HG03103 (cell line): Measurements from ENCODE around the gene UCP3.

Experiments used
- ATAC-seq: cut with Tn5 transposase; IDR thresholded peaks from one replicate; pipeline ENCODE4 v1.9.1; 2021; ENCODE audit warnings: low read depth; ENCODE audit not compliant: unreplicated experiment

UCP3 gene

DNA sequence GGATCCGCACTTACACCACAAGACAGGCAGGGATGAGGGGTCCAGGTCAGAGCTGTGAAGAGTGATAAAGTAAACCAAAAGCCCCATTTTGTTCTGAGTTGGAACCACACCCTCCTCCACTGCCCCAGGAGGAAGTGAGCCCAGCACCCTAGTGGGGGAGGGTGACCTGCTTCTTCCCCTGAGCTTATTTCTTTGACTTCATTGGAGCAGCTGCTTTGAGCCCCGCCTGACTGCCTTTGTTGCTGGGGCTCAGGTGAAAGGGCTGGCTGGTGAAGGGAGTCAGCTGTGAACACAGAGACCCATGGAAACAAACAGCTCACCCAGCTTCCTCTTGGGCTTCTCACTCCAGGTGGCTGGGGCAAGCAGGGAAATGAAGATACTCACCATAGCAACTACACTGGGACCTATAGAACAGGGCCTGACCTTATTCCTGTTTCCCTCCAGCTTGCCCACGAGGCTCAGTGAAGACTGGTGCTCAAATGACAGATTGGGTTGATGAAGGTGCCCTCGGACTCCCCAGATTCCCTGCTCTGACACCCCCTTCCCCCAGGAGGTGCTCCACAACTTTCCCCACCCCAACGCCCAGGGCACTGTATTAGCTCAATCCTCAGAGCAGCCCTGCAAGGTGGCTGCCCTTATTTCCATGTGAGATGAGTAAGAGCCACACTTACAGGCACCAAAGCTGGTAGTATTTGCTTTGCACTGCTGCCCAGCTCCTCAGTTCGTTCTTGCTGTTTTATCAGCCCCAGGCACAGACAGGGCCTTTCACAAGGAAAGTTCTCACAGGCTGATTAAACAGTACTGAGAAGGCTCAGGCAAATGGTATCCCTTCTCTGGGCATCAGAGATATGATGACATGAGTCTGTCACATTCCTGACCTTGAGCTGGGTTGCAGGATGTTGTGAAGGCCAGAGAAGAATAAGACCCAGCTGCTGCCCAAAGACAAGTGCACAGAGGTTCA, 28.6 kb downstream of the UCP3 start:
- peak; percentile 42 for ATAC-seq

DNA sequence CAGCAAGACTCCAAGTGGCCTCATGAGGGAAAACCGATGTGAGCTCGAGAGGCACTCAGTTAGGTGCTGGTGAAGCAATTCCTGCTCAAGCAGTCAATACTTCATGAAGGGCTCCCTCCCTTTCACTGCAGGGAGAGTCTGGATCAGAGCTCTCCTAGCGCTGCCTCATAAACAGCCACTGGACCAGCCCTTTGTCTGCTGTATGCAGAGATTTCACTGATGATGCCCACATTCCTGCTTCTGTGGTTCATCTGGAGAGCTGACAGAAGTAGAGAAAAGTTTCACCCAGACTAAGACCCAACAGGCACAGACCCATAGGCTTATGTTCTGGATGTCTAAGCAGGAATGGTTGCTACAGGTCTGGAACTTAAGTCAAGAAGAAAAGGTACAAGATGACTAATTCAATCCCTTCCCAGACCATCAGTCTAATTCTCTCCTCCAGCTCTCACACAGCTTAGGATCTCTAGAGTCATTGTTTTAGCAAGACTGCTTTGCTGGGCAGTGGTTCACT, 30.3 kb downstream of the UCP3 start:
- no peak for ATAC-seq

DNA sequence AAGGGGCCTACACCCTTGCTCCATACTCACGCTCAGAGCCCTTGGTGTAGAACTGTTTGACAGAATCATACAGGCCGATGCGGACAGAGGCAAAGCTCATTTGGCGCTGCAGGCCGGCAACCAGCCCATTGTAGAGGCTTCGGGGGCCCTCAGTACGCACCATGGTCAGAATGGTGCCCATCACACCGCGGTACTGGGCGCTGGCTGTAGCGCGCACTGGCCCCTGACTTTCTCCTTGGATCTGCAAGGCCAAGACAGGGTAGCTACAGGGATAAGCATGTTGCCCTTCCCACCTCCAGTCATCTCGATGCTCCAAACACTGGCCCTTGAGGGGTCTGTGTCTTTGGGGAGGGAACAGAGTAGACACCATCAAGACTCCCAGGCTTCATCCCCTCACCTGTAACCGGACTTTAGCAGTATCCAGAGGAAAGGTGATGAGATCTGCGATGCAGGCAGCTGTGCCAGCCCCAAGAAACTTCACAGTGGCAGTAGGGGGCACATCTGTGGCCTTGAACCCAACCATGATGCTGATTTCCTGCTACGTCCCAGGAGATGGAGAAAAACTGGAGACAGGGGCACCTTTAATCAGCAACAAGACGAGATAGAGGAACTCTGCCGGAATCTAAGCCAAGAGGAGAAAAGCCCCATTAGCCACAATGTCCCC, 30.9 kb downstream of the UCP3 start:
- no peak for ATAC-seq

DNA sequence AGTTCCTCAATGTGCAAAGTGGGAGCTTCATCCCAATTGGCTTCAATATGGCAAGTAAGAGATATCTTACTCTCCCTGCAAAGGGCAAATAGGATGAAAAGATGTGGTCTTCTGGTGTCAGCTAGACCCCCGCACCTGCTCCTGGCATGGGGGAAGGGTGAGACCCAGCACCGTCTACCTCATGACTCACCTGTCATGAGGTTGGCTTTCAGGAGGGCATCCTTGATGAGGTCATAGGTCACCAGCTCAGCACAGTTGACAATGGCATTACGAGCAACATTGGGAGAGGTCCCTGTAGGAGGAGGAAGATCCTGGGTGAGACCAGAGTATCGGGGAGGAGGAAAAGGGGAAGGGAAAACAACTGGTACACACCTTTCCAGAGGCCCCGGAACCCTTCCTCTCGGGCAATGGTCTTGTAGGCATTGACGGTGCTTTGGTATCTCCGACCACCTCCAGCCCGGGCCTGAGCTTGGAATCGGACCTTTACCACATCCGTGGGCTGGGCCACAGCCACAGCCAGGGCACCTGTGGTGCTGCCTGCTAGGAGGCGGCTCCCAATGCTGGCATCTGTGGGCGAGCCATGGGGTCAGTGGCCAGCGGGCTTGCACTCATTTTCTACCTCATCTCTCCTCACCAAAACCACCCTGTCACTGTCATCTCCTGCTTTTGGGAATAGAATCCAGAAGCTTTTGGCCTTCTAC, 32.3 kb downstream of the UCP3 start:
- no peak for ATAC-seq

DNA sequence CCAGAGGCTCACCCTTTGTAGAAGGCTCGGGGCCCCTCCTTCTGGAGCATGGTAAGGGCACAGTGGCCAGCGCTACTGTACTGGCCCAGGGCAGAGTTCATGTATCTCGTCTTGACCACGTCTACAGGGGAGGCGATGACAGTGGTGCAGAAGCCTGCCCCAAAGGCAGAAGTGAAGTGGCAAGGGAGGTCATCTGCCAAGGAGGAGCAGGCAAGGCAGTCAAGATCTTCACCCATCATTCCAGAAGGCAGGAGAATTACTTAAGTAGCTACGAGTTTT, 33.5 kb downstream of the UCP3 start:
- ATAC-seq = no peak

DNA sequence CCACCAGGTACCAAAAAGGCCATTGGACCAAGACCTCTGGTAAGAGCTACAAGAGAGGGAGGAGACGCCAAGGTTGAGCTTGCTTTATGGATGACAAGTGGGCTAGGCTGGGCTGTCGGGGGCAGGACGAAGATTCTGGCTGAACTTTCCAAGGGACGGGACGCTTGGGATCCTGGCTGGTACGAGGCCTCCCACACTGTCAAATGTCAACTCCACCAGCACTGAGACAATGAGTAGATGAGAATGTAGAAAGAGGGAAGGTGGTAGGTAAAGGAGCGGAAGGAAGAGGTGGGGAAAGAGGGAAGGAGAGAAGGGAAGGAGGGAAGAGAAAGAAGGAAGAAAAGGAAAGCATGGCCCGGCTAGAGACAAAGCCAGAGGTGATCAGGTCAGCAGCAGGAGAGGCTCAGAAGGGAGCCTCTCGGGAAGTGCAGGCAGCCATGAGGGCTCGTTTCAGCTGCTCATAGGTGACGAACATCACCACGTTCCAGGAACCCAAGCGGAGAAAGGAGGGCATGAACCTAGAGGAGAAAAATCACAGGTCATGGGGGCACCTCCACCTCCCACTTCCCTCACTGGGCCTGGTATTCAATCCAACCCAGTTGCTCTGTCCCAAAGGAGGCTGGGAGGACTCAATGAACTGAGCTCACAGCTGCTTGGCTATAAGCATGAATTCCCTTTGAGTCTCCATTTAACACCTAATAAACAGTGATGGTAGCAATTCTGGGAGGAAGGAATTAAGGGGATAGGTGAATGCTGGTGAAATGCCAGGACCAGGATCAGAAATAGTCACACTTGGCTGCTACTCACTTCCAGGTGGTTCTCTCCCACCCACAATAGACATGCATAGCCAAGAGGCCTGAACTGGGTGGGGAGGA, 34.0 kb downstream of the UCP3 start:
- ATAC-seq = no peak

DNA sequence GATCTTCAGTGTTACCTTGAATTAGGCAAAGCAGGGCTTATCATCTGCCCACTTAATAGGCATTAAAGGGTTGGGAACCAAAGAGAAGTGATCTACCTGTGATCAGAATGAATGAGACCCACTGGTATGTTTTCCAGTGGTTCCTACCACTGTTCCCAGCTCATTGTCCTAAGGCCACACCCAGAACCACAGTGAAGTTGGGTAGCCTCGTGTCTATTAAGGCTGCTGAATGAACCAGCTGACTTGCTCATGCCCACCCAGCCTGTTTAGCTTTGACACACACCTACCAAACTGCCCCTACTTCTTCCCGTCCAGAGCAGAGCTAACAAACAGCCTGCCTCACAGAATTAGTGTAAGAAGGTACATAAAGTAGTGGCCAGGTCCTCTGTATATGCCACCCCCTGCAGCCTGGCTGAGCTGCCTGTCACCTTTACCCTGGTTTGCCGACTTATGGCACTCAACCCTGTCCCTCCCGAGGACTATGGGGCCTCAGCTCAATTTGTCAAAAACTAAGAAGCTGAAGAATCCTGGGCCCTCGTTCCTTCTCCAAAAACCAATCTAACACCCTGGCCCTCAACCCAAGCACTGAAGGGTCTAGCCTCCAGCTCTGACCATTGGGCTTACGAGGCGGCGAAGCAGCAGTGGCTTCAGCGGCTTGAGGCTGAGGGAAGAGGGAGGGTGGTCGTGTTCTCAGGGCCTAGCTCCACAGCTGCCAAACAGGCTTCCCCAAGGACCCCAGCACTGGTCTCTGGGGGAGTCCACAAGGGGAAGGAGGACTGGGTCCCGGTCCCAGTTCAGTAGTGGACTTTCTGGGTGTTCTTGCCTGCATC, 36.0 kb downstream of the UCP3 start:
- ATAC-seq = no peak

DNA sequence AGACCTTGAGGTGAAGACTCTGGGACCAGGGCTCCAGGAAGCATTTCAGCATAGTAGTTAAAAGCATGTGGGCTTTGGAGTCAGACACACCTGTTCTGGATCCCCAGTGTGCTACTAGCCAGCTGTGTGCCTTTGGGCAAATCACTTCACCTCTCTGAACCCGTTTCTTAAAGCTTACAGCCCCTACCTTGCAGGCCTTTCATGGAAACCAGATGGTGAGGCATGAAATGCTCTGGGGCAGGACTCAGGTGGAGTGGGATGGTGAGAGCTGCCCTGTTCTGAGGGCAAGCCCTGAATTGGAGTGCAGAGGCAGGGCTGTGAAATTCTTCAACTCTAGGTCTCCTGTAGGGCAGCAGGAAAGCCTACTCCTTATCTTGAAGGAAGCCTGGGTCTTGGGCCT, 36.7 kb downstream of the UCP3 start:
- ATAC-seq = no peak

DNA sequence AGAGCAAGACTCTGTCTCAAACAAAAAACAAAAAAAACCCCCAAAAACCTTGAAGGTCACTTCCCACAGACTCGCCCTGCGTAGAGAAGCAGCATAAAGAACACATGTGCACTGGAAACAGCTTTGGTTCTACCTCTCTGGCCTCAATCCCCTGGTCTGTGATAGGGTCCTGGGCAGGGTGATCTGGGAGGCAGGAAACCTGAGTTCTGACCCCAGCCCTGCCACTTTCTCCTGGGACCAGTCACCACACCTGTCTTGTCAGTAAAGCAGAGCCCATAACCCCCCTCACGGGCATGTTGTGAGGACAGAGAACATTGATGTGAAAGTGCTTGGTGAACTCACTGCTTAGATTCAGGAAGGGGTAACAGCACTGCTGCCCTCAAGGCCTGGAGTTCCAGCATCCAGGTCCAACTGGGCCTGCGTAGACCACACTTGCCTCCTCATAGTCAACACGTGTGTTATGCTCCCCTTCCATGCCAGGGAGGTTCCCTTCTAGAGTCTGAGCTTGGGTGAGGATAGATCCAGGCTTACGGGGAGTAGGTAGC, 37.6 kb downstream of the UCP3 start:
- ATAC-seq = no peak

DNA sequence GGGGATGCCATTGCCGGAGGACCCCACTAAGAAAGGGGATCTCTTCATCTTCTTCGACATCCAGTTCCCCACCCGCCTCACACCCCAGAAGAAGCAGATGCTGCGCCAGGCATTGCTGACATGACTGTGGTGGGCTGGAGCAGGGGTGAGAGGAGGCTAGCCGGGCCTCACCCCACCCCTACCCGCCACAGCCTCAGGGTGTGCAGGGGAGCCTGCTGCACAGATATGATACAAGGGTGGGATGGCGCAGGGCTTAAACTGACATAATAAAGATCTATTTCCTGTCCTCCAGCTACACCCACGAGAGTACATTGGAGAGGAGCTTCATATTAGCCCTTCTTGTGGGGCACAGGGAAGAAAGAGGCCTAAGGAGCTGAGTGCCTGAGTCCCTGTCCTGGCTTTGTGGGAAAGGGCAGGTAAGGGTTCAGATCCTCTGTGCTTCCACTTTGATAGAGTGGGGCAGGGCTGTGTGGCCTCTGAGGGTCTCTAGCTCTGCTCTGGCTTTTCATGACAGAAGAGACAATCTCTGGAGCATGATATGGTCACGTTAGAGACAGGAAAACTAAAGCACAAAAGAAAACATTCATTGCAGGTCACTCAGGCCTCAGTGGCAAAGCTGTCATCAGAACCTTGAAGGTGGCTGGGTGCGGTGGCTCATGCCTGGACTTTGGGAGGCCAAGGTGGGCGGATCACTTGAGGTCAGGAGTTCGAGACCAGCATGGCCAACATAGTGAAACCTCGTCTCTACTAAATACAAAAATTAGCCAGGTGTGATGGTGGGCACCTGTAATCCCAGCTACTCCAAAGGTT, 38.7 kb downstream of the UCP3 start:
- no peak for ATAC-seq

DNA sequence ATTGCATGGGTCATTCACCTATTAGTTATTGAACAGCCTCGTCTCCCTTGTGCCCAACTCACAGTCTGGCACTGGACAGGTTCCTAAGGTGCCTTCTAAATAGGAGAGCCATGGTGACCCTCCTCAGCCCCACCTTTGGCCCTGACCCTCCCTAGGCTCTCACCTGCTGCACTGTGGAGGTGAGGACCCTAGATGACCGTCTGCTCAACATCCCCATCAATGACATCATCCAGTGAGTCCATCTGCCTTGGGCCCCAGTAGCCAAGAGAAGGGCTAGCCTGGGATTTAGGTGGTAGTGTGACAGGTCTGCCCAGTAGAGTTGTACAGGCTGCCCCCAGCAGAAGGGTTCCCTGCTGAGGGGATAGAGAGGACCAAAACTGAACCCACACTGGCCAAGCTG, 39.8 kb downstream of the UCP3 start:
- ATAC-seq = no peak

DNA sequence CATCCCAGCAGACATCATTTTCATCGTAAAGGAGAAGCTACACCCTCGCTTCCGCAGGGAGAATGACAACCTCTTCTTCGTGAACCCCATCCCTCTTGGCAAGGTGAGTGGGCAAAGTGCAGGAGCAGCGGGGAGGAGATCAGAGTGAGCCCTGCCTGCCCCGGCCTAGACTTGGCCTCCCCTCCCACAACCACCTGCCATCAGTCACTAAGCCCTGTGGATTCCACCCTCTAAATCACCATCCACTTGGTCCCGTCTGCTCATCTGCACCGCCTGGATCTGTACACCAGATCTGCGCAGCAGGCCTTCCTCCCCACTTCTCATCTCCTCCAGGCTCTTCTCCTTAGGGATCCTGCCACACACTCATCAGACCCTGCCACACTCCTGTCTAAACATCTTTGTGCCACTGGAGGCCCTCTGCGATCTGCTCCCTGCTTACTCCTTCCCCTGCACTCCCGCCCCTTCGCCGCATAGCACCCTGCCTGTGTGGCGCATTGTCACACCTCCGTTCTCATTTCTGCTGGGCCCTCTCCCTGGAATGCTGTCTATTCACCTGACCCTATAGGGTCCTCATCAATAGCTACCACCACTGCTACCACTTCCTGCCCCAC, 40.4 kb downstream of the UCP3 start:
- ATAC-seq = no peak

DNA sequence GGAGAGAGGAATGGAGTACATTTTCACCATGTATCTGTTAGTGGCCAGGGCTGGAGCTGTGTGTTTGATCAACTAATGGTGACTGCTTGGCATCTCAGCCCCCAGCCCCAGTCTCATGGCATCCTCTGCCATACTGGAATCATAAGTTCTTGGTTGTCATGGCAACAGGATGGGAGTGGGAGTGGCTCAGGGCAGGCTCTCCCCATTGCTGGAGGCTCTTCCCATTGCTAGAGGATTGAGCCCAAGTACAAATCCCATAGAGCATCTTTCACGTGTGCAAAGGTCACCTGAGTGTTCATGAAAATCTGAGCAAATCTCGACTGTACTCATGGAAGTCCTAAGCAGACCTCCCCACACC, 43.1 kb downstream of the UCP3 start:
- ATAC-seq = no peak

DNA sequence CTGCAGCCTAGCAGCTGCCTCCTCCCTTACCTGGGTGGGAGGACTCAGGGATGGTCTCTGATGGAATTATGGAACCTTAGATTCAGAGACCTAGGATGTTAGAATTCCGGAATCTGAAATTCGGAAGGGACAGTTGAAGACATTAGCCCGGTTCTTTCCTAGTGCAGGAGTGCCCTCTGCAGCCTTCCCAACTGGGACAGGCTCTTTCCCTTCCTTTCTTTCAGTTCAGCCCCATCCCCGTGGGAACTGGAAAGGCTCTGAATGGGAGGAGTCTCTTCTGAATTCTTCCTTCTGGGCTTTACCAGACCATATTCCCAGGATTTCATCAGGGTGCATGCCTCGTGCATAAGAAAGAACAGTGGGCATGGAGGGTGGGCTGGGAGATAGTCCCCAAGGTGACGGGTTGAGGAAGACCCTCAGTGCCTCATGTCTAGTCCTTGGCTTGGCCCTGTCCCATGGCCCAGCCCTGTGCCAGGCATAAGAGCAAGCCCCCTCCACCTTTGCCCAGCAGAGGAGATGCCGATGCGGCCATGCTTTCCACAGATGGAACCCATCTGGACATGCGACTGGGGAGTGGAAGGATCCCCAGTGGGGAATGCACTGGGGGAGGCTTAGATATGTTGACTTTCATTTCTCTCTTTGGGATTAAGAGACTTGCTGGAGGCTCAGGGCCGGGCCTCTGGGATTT, 43.7 kb downstream of the UCP3 start:
- no peak for ATAC-seq

DNA sequence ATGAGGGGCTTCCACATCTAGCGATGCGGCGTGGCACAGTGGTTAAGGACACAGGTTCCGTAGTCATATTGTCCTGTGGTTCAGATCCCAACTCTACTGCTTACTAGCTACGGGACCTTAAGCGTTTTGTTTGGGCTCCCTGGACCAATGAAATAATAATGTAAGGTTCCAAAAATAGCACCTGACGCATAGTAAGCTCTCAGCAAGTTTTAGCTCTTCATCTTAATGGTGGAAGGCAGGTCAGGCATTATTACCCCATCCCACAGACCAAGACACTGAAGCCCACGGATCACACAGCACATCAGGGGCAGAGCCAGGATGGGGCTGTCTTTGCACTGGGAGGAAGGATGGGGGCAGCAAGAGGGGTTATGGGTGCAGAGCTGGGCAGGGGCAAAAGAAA, 45.0 kb downstream of the UCP3 start:
- no peak for ATAC-seq

DNA sequence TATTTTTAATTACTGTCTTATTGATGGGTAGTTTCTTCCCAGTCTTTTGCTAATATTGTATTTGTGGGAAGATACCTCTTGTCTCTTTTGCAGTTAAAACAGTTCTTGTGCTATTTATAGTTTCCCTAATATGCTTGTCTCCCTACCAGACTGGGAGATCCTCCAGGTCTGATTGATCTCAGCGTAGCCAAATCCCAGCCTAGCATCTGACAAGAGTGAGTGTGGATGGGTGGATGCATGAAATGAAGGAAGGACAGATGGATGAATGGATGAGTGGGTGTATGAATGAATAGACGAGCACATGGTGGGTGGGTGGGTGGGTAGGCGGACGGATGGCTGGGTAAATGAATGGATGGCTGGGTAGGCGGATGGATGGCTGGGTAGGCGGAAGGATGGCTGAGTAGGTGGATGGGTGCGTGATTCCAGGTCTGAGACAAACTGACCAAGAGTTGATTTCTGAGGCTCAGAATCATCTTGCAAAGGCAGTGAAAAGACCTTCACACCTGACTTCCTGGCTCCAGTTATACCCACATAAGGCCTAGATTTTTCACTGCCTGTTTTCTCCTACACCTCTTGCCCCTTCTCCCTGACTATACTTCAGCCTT, 46.7 kb downstream of the UCP3 start:
- ATAC-seq = no peak

DNA sequence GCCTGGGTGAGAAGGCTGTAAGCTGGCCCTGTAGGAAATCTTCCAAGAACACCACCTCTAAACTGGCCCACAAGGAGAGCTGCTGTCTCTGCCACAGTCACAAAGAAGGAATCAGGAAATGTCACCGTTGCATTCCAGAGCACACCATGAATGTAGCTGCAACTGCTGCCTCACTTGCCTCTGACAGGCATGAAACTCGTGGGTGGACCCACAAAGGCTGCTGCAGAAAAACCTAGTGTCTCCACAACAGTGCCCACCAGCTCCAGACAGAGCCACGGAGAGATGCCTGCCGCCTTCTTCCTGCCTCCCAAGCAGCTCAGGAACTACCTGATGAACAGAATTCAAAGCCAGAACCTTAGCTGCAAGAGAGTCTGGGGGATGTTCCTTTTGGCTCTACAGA, 47.6 kb downstream of the UCP3 start:
- ATAC-seq = no peak
